HepG2 (cell line): Measurements from ENCODE around the gene PRDM10. TPM values are rescaled to one million over a fixed set of nuclear protein-coding genes. Genes with fewer than 3 reads are reported as not detected.
A peak's percentile ranks its signal among the peaks of the same experiment; 100 is the strongest.

Experiments used
- ELF3 ChIP-seq: IDR thresholded peaks from 2 replicates; pipeline ENCODE4 v1.6.1; 2016; ENCODE audit warnings: missing genetic modification reagents, missing compliant biosample characterization
- HDAC2 ChIP-seq: sonication (generic); formaldehyde crosslinking; IDR thresholded peaks from 2 replicates; pipeline ENCODE4 v1.4.0; 2020; ENCODE audit warnings: missing genetic modification reagents
- HMG20A ChIP-seq: IDR thresholded peaks from 2 replicates; pipeline ENCODE4 v1.6.1; 2016; ENCODE audit warnings: borderline replicate concordance
- HOXA7 ChIP-seq: sonication (generic); formaldehyde crosslinking; IDR thresholded peaks from 2 replicates; pipeline ENCODE4 v1.8.1; 2022; ENCODE audit warnings: mild to moderate bottlenecking, missing genetic modification reagents, moderate library complexity
- NBN ChIP-seq: fragments of 450-650 bp; conservative IDR thresholded peaks from 2 replicates; pipeline ENCODE4 v1.6.1; 2017
- NPAS2 ChIP-seq: sonication (generic); formaldehyde crosslinking; IDR thresholded peaks from 2 replicates; pipeline ENCODE4 v1.8.0; 2022; ENCODE audit warnings: mild to moderate bottlenecking, missing genetic modification reagents, borderline replicate concordance
- SMAD1 ChIP-seq: sonication (generic); formaldehyde crosslinking; IDR thresholded peaks from 2 replicates; pipeline ENCODE4 v1.4.0; 2020; ENCODE audit warnings: missing genetic modification reagents, low read depth, mild to moderate bottlenecking, borderline replicate concordance
- ZBTB8A ChIP-seq: sonication (generic); formaldehyde crosslinking; IDR thresholded peaks from 2 replicates; pipeline ENCODE4 v1.4.0; 2020; ENCODE audit warnings: mild to moderate bottlenecking, low read depth, missing genetic modification reagents, borderline replicate concordance
- ZFP1 ChIP-seq: IDR thresholded peaks from 2 replicates; pipeline ENCODE4 v1.6.1; 2016
- ZNF136 ChIP-seq: sonication (generic); formaldehyde crosslinking; IDR thresholded peaks from 2 replicates; pipeline ENCODE4 v1.8.1; 2022; ENCODE audit warnings: low read depth, mild to moderate bottlenecking, moderate library complexity, missing genetic modification reagents
- ZNF232 ChIP-seq: sonication (generic); formaldehyde crosslinking; IDR thresholded peaks from 2 replicates; pipeline ENCODE4 v1.4.0; 2020; ENCODE audit warnings: missing genetic modification reagents, borderline replicate concordance
- ZNF598 ChIP-seq: sonication (generic); formaldehyde crosslinking; IDR thresholded peaks from 2 replicates; pipeline ENCODE4 v1.5.1; 2020; ENCODE audit warnings: mild to moderate bottlenecking, missing genetic modification reagents, borderline replicate concordance
- ZNF879 ChIP-seq: sonication (generic); formaldehyde crosslinking; IDR thresholded peaks from 2 replicates; pipeline ENCODE4 v1.8.1; 2023; ENCODE audit warnings: missing genetic modification reagents
- polyA plus RNA-seq, 8 experiments: library from polyadenylated mRNA; depleted of rRNA in 3 of 8; stranded (reverse) in 7 of 8; unstranded in 1 of 8; fragments of >200 nt; fragmentation: Illumina TruSeq in 4 of 8; extraction: Trizol in 4 of 8; gene quantifications; 2 replicates each; pipeline versions ENCODE4 v1.2.1 to v1.2.3, GENCODE V29; 2011 to 2016; ENCODE audit warnings: low read depth in 4 of 8, missing spikeins in 1 of 8, mixed read lengths in 1 of 8; ENCODE audit not compliant: insufficient read depth in 1 of 8
- total RNA-seq, 5 experiments: library from RNA; depleted of rRNA; stranded (reverse); fragments of >200 nt; fragmentation: Illumina TruSeq; extraction: Trizol; gene quantifications; 2 replicates each; pipeline ENCODE4 v1.2.3, GENCODE V29; 2016; ENCODE audit warnings: low read depth in 1 of 5
- TF ChIP-seq, protein P1 (sequence below): IDR thresholded peaks from 2 replicates; pipeline ENCODE4 v1.6.1; 2012; ENCODE audit warnings: low read length, improper control_type of control experiment
- TF ChIP-seq, protein P2 (sequence below): sonication (generic); formaldehyde crosslinking; IDR thresholded peaks from 2 replicates; pipeline ENCODE4 v1.8.0; 2023; ENCODE audit warnings: mild to moderate bottlenecking, missing genetic modification reagents
- TF ChIP-seq, protein P3 (sequence below): sonication (generic); formaldehyde crosslinking; IDR thresholded peaks from 2 replicates; pipeline ENCODE4 v1.4.0; 2020; ENCODE audit warnings: missing genetic modification reagents
- TF ChIP-seq, protein P4 (sequence below): sonication (generic); formaldehyde crosslinking; IDR thresholded peaks from 2 replicates; pipeline ENCODE4 v1.4.0; 2020; ENCODE audit warnings: mild to moderate bottlenecking, low read depth, missing genetic modification reagents
- TF ChIP-seq, protein P5 (sequence below): sonication (generic); formaldehyde crosslinking; IDR thresholded peaks from 2 replicates; pipeline ENCODE4 v1.5.0; 2020; ENCODE audit warnings: mild to moderate bottlenecking, missing genetic modification reagents
- TF ChIP-seq, protein P6 (sequence below), 2 experiments: fragments of 450-650 bp in 1 of 2; sonication (generic) in 1 of 2; formaldehyde crosslinking; IDR thresholded peaks; 2 replicates each; pipeline versions ENCODE4 v1.5.0 to v1.8.0; 2020 to 2022; ENCODE audit warnings: mild to moderate bottlenecking in 1 of 2, missing genetic modification reagents in 1 of 2

The PRDM10 gene
- total and polyA plus RNA-seq, 2 of the 13 experiments (the other 11 are each of a cell fraction or from before 2014, with no cell fraction given) = 5.7 to 5.8 TPM

DNA sequence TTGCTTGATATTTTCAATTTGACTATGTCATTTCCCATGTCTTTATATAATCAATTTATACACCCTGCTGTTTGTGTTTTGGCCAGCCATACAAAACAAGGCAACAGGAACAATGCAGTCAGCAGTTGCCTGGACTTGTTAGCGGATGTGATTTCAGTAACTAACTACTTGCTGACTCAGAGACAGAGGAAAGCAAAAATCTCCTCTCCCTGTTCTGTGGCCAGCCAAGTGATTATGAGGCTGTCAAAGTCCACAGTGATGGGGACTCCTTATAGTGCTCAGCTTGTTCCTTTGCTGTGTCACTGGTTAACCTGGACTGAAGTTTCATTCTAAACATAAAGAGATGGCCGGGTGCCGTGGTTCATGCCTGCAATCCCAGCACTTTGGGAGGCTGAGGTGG, 34.4 kb upstream of the PRDM10 start (continued):
- TF ChIP-seq, protein P1, sequence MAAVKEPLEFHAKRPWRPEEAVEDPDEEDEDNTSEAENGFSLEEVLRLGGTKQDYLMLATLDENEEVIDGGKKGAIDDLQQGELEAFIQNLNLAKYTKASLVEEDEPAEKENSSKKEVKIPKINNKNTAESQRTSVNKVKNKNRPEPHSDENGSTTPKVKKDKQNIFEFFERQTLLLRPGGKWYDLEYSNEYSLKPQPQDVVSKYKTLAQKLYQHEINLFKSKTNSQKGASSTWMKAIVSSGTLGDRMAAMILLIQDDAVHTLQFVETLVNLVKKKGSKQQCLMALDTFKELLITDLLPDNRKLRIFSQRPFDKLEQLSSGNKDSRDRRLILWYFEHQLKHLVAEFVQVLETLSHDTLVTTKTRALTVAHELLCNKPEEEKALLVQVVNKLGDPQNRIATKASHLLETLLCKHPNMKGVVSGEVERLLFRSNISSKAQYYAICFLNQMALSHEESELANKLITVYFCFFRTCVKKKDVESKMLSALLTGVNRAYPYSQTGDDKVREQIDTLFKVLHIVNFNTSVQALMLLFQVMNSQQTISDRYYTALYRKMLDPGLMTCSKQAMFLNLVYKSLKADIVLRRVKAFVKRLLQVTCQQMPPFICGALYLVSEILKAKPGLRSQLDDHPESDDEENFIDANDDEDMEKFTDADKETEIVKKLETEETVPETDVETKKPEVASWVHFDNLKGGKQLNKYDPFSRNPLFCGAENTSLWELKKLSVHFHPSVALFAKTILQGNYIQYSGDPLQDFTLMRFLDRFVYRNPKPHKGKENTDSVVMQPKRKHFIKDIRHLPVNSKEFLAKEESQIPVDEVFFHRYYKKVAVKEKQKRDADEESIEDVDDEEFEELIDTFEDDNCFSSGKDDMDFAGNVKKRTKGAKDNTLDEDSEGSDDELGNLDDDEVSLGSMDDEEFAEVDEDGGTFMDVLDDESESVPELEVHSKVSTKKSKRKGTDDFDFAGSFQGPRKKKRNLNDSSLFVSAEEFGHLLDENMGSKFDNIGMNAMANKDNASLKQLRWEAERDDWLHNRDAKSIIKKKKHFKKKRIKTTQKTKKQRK = no peak
- TF ChIP-seq ELF3 (CRISPR knock-in tag) = peak; percentile 52
- no peak for TF ChIP-seq HOXA7
- TF ChIP-seq HMG20A = no peak; the same call in 1 of the 2 replicates
- TF ChIP-seq, protein P2, sequence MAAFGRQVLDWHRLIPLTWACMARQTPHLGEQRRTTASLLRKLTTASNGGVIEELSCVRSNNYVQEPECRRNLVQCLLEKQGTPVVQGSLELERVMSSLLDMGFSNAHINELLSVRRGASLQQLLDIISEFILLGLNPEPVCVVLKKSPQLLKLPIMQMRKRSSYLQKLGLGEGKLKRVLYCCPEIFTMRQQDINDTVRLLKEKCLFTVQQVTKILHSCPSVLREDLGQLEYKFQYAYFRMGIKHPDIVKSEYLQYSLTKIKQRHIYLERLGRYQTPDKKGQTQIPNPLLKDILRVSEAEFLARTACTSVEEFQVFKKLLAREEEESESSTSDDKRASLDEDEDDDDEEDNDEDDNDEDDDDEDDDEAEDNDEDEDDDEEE (CRISPR knock-in tag) = no peak
- TF ChIP-seq, protein P3, sequence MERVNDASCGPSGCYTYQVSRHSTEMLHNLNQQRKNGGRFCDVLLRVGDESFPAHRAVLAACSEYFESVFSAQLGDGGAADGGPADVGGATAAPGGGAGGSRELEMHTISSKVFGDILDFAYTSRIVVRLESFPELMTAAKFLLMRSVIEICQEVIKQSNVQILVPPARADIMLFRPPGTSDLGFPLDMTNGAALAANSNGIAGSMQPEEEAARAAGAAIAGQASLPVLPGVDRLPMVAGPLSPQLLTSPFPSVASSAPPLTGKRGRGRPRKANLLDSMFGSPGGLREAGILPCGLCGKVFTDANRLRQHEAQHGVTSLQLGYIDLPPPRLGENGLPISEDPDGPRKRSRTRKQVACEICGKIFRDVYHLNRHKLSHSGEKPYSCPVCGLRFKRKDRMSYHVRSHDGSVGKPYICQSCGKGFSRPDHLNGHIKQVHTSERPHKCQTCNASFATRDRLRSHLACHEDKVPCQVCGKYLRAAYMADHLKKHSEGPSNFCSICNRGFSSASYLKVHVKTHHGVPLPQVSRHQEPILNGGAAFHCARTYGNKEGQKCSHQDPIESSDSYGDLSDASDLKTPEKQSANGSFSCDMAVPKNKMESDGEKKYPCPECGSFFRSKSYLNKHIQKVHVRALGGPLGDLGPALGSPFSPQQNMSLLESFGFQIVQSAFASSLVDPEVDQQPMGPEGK (CRISPR knock-in tag) = no peak
- TF ChIP-seq, protein P4, sequence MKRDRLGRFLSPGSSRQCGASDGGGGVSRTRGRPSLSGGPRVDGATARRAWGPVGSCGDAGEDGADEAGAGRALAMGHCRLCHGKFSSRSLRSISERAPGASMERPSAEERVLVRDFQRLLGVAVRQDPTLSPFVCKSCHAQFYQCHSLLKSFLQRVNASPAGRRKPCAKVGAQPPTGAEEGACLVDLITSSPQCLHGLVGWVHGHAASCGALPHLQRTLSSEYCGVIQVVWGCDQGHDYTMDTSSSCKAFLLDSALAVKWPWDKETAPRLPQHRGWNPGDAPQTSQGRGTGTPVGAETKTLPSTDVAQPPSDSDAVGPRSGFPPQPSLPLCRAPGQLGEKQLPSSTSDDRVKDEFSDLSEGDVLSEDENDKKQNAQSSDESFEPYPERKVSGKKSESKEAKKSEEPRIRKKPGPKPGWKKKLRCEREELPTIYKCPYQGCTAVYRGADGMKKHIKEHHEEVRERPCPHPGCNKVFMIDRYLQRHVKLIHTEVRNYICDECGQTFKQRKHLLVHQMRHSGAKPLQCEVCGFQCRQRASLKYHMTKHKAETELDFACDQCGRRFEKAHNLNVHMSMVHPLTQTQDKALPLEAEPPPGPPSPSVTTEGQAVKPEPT (CRISPR knock-in tag) = no peak
- no peak for TF ChIP-seq ZNF879
- no peak for TF ChIP-seq ZNF136 (CRISPR knock-in tag)
- no peak for TF ChIP-seq ZNF598 (CRISPR knock-in tag)
- no peak for TF ChIP-seq NBN
- no peak for TF ChIP-seq ZBTB8A (CRISPR knock-in tag)
- no peak for TF ChIP-seq NPAS2 (CRISPR knock-in tag)
- TF ChIP-seq ZNF232 = no peak
- no peak for TF ChIP-seq SMAD1 (CRISPR knock-in tag)
- TF ChIP-seq, protein P5, sequence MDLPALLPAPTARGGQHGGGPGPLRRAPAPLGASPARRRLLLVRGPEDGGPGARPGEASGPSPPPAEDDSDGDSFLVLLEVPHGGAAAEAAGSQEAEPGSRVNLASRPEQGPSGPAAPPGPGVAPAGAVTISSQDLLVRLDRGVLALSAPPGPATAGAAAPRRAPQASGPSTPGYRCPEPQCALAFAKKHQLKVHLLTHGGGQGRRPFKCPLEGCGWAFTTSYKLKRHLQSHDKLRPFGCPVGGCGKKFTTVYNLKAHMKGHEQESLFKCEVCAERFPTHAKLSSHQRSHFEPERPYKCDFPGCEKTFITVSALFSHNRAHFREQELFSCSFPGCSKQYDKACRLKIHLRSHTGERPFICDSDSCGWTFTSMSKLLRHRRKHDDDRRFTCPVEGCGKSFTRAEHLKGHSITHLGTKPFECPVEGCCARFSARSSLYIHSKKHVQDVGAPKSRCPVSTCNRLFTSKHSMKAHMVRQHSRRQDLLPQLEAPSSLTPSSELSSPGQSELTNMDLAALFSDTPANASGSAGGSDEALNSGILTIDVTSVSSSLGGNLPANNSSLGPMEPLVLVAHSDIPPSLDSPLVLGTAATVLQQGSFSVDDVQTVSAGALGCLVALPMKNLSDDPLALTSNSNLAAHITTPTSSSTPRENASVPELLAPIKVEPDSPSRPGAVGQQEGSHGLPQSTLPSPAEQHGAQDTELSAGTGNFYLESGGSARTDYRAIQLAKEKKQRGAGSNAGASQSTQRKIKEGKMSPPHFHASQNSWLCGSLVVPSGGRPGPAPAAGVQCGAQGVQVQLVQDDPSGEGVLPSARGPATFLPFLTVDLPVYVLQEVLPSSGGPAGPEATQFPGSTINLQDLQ (CRISPR knock-in tag) = no peak
- TF ChIP-seq, protein P6, sequence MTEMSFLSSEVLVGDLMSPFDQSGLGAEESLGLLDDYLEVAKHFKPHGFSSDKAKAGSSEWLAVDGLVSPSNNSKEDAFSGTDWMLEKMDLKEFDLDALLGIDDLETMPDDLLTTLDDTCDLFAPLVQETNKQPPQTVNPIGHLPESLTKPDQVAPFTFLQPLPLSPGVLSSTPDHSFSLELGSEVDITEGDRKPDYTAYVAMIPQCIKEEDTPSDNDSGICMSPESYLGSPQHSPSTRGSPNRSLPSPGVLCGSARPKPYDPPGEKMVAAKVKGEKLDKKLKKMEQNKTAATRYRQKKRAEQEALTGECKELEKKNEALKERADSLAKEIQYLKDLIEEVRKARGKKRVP (CRISPR knock-in tag; IDR thresholded peaks at IDR 0.05) = no peak
- TF ChIP-seq ZFP1 = no peak
- peak; percentile 21 for TF ChIP-seq HDAC2 (CRISPR knock-in tag)
